Lower lobe of right lung (tissue), 2 donors: ENCODE measurements around the gene SURF1. TPM values are rescaled to one million over a fixed set of nuclear protein-coding genes. Genes with fewer than 3 reads are reported as not detected.
A peak's percentile ranks its signal among the peaks of the same experiment; 100 is the strongest.
"Not testable (repeated sequence)": the region's sequence is repeated elsewhere in the genome, so short reads cannot be mapped to it uniquely, and the experiment has no call there.

Experiments used
- ATAC-seq, 2 donors: fragments of 200-7000 bp; cut with Tn5 transposase; one replicate each; pipeline ENCODE4 v1.9.1; 2020 to 2022; ENCODE audit warnings: mild to moderate bottlenecking in 2 of 2, moderate library complexity in 2 of 2
- DNase-seq: peaks from one replicate; pipeline ENCODE4 v3.0.0-alpha.2; 2020
- H3K27ac ChIP-seq: fragments of 200-600 bp; one replicate; pipeline ENCODE4 v1.8.0; 2022
- H3K27me3 ChIP-seq: fragments of 200-600 bp; one replicate; pipeline ENCODE4 v1.8.0; 2022; ENCODE audit warnings: low read depth
- H3K36me3 ChIP-seq: fragments of 200-600 bp; one replicate; pipeline ENCODE4 v1.8.0; 2022; ENCODE audit warnings: mild to moderate bottlenecking
- H3K4me1 ChIP-seq: fragments of 200-600 bp; one replicate; pipeline ENCODE4 v1.8.0; 2022
- H3K4me3 ChIP-seq: fragments of 200-600 bp; one replicate; pipeline ENCODE4 v1.8.0; 2022; ENCODE audit warnings: mild to moderate bottlenecking
- H3K9me3 ChIP-seq: fragments of 200-600 bp; one replicate; pipeline ENCODE4 v1.8.0; 2022
- CTCF ChIP-seq: fragments of 200-600 bp; IDR thresholded peaks from one replicate; pipeline ENCODE4 v1.8.0; 2022; ENCODE audit warnings: antibody characterized with exemption, mild to moderate bottlenecking
- intact Hi-C: fragments of 100-400 bp; cut with DNase I; formaldehyde crosslinking; loops from one replicate; pipeline ENCODE4 v1.11.0; 2022
- total RNA-seq: library from RNA; stranded (reverse); fragmentation: NEBNext Ultra II Directional; extraction: Animal tissue kit (Norgen Biotek cat#: 25700); gene quantifications from one replicate; pipeline ENCODE4 v1.2.1, GENCODE V29; 2021
- donor health status: DM: no; HTN: yes; CAD: no; lungs with severe emphysema.

The SURF1 gene
- total RNA-seq, 1 donor from 2014 or later: 49.4 TPM

- Histone ChIP-seq H3K27ac (peak within 1 kb of the TSS; percentile 83), H3K4me3 (peak within 1 kb of the TSS; percentile 97), H3K9me3 (no peaks in the 10 kb centered on the region), H3K4me1 (peaks cover 28% of the 10 kb centered on the region), H3K27me3 (no peaks in the 10 kb centered on the region), H3K36me3 (peaks cover 60% of the 10 kb centered on the region)
- no peak for TF ChIP-seq CTCF
- intact Hi-C loops: no loop called here
- ATAC-seq (peak; percentile 96 to 97), DNase-seq (peak; percentile 95)
These were observed 20.1 kb downstream of the SURF1 start, which contains the start of gene SURF6 for GRCh38 chr9:133335924-133336811. TSS of gene SURF6 (minus strand) at chr9:133336188. CDS start at chr9:133336132, 56 bp downstream.

- intact Hi-C loops, H3K27me3 ChIP-seq, ATAC-seq, H3K9me3 ChIP-seq, H3K27ac ChIP-seq: not testable (repeated sequence)
- Histone ChIP-seq H3K36me3 (peaks cover 60% of the 10 kb centered on the region), H3K4me3 (peak overlapping the region; percentile 97), H3K4me1 (peaks cover 21% of the 10 kb centered on the region)
- DNase-seq: peak; percentile 51
These were observed 21.4 kb downstream of the SURF1 start for GRCh38 chr9:133334888-133335287.

- intact Hi-C loops: no loop called here
- no peak overlapping the region for H3K27ac ChIP-seq
- no peak for TF ChIP-seq CTCF
- H3K27me3 ChIP-seq: no peaks in the 10 kb centered on the region
- DNase-seq (peak; percentile 32), ATAC-seq (no peak)
- no peaks in the 10 kb centered on the region for H3K9me3 ChIP-seq
- peaks cover 21% of the 10 kb centered on the region for H3K4me1 ChIP-seq
- peaks cover 52% of the 10 kb centered on the region for H3K36me3 ChIP-seq
- H3K4me3 ChIP-seq: no peak overlapping the region
These were observed 22.1 kb downstream of the SURF1 start for GRCh38 chr9:133334161-133334560.

- no peak for TF ChIP-seq CTCF
- H3K4me3 ChIP-seq: no peak overlapping the region
- no peaks in the 10 kb centered on the region for H3K9me3 ChIP-seq
- intact Hi-C loops: no loop called here
- peaks cover 48% of the 10 kb centered on the region for H3K36me3 ChIP-seq
- DNase-seq (peak; percentile 44), ATAC-seq (no peak)
- no peaks in the 10 kb centered on the region for H3K27me3 ChIP-seq
- no peak overlapping the region for H3K27ac ChIP-seq
- peaks cover 21% of the 10 kb centered on the region for H3K4me1 ChIP-seq
These were observed 22.7 kb downstream of the SURF1 start for GRCh38 chr9:133333566-133333965.

- no peak overlapping the region for H3K4me3 ChIP-seq
- DNase-seq (no peak), ATAC-seq (no peak)
- H3K27ac ChIP-seq: no peak overlapping the region
- no peak for TF ChIP-seq CTCF
- peaks cover 48% of the 10 kb centered on the region for H3K36me3 ChIP-seq
- peaks cover 21% of the 10 kb centered on the region for H3K4me1 ChIP-seq
- no peaks in the 10 kb centered on the region for H3K9me3 ChIP-seq
- no peaks in the 10 kb centered on the region for H3K27me3 ChIP-seq
- intact Hi-C loops: no loop called here
These were observed 23.3 kb downstream of the SURF1 start for GRCh38 chr9:133333011-133333410.

GRCh38 chr9:133332381-133332730, 23.9 kb downstream of the SURF1 start:
- no peak for TF ChIP-seq CTCF
- no peaks in the 10 kb centered on the region for H3K9me3 ChIP-seq
- peaks cover 48% of the 10 kb centered on the region for H3K36me3 ChIP-seq
- peaks cover 21% of the 10 kb centered on the region for H3K4me1 ChIP-seq
- no peak overlapping the region for H3K27ac ChIP-seq
- ATAC-seq: no peak
- H3K4me3 ChIP-seq: no peak overlapping the region
- H3K27me3 ChIP-seq: no peaks in the 10 kb centered on the region
- DNase-seq: no peak
- intact Hi-C loops: no loop called here
